HG03103 (cell line): ENCODE data around the gene DTX3.
"Not testable (repeated sequence)": the region's sequence is repeated elsewhere in the genome, so short reads cannot be mapped to it uniquely, and the experiment has no call there.

Experiments used
- ATAC-seq: cut with Tn5 transposase; IDR thresholded peaks from one replicate; pipeline ENCODE4 v1.9.1; 2021; ENCODE audit warnings: low read depth; ENCODE audit not compliant: unreplicated experiment

Gene DTX3

GRCh38 chr12:57582440-57582839 lies 22.2 kb upstream of the DTX3 start:
- no peak for ATAC-seq

GRCh38 chr12:57583008-57583831 lies 21.4 kb upstream of the DTX3 start:
- peak; percentile 93 for ATAC-seq

- ATAC-seq: no peak
Measured at GRCh38 chr12:57584050-57584449, 20.6 kb upstream of the DTX3 start.

- ATAC-seq: no peak
Measured at GRCh38 chr12:57584690-57585089, 19.9 kb upstream of the DTX3 start.

GRCh38 chr12:57585156-57585555 lies 19.5 kb upstream of the DTX3 start:
- no peak for ATAC-seq

GRCh38 chr12:57586128-57586527 lies 18.5 kb upstream of the DTX3 start:
- no peak for ATAC-seq

- ATAC-seq: no peak
Measured at GRCh38 chr12:57586832-57587429, 17.7 kb upstream of the DTX3 start.

- ATAC-seq: not testable (repeated sequence)
Measured at GRCh38 chr12:57588951-57589610, 15.5 kb upstream of the DTX3 start.

- no peak for ATAC-seq
Measured at GRCh38 chr12:57590479-57590863, 14.2 kb upstream of the DTX3 start.

- ATAC-seq: peak; percentile 97
Measured at GRCh38 chr12:57590864-57591781, 13.5 kb upstream of the DTX3 start, which contains the start of gene PIP4K2C. Gene PIP4K2C, plus strand, starts transcription at chr12:57591192. Its CDS starts 98 bp downstream, at chr12:57591290.

GRCh38 chr12:57591782-57592325 lies 12.8 kb upstream of the DTX3 start:
- ATAC-seq: no peak

- no peak for ATAC-seq
Measured at GRCh38 chr12:57592551-57593165, 12.0 kb upstream of the DTX3 start.

- ATAC-seq: no peak
Measured at GRCh38 chr12:57593187-57593586, 11.4 kb upstream of the DTX3 start.

GRCh38 chr12:57600395-57600794 lies 4.2 kb upstream of the DTX3 start:
- no peak for ATAC-seq

GRCh38 chr12:57602544-57602943 lies 2.1 kb upstream of the DTX3 start:
- ATAC-seq: no peak

GRCh38 chr12:57603324-57603723 lies 1.3 kb upstream of the DTX3 start:
- ATAC-seq: no peak

- ATAC-seq: no peak
Measured at GRCh38 chr12:57603815-57604453, 690 bp upstream of the DTX3 start.

- no peak for ATAC-seq
Measured at GRCh38 chr12:57604992-57605810, 577 bp downstream of the DTX3 start.
